Endodermal cell (in vitro differentiated cells): ENCODE measurements around the gene TANGO2. TPM values are rescaled to one million over a fixed set of nuclear protein-coding genes. Genes with fewer than 3 reads are reported as not detected.

Experiments
- DNase-seq: peaks from one replicate; pipeline ENCODE4 v3.0.0-alpha.2; 2017
- H3K27ac ChIP-seq: 2 replicates; pipeline ENCODE4 v1.5.1; 2013; ENCODE audit warnings: mild to moderate bottlenecking, low read depth, low read length, moderate library complexity
- H3K27me3 ChIP-seq: 2 replicates; pipeline ENCODE4 v1.6.1; 2013; ENCODE audit warnings: mild to moderate bottlenecking, low read length, moderate library complexity; ENCODE audit not compliant: insufficient read depth, control insufficient read depth, poor library complexity, severe bottlenecking
- H3K36me3 ChIP-seq: 2 replicates; pipeline ENCODE4 v1.7.0; 2013; ENCODE audit warnings: mild to moderate bottlenecking, low read length, moderate library complexity; ENCODE audit not compliant: control insufficient read depth, insufficient read depth
- H3K4me1 ChIP-seq: one replicate; pipeline ENCODE4 v1.7.0; 2013; ENCODE audit warnings: low read length; ENCODE audit not compliant: control insufficient read depth, insufficient read depth
- H3K4me3 ChIP-seq: 2 replicates; pipeline ENCODE4 v1.5.1; 2013; ENCODE audit warnings: mild to moderate bottlenecking, low read length, moderate library complexity
- H3K9ac ChIP-seq: 2 replicates; pipeline ENCODE4 v1.6.1; 2013; ENCODE audit warnings: mild to moderate bottlenecking, low read length, moderate library complexity; ENCODE audit not compliant: poor library complexity, severe bottlenecking; ENCODE audit errors: extremely low read depth
- H3K9me3 ChIP-seq: 2 replicates; pipeline ENCODE4 v1.6.1; 2013; ENCODE audit warnings: mild to moderate bottlenecking, low read length, moderate library complexity; ENCODE audit not compliant: control insufficient read depth
- H3K27ac Mint-ChIP-seq: 2 replicates; pipeline ENCODE4 v1.8.0; 2020; ENCODE audit warnings: mixed read lengths
- H3K27me3 Mint-ChIP-seq: 2 replicates; pipeline ENCODE4 v1.8.0; 2021; ENCODE audit warnings: mild to moderate bottlenecking, mixed read lengths; ENCODE audit not compliant: insufficient read depth
- H3K36me3 Mint-ChIP-seq: 2 replicates; pipeline ENCODE4 v1.8.0; 2020; ENCODE audit warnings: low read depth, mixed read lengths
- H3K4me1 Mint-ChIP-seq: 2 replicates; pipeline ENCODE4 v1.8.0; 2020; ENCODE audit warnings: mixed read lengths
- H3K4me3 Mint-ChIP-seq: 2 replicates; pipeline ENCODE4 v1.8.0; 2020; ENCODE audit warnings: mild to moderate bottlenecking, moderate library complexity, mixed read lengths
- H3K9me3 Mint-ChIP-seq: 2 replicates; pipeline ENCODE4 v1.8.0; 2020; ENCODE audit warnings: mild to moderate bottlenecking, mixed read lengths
- WGBS, 2 experiments: methylation state at CpG; one replicate each; pipeline versions ENCODE4 v1.1.5 to v1.1.7; 2013; ENCODE audit warnings: missing lambda C conversion rate in 2 of 2, mixed read lengths in 1 of 2; ENCODE audit not compliant: insufficient coverage in 1 of 2, insufficient read length in 1 of 2; 5-methylcytosine and 5-hydroxymethylcytosine counted together
- total RNA-seq, 2 donors: library from RNA; stranded (reverse); fragmentation: NEBNext Ultra II Directional in 1 of 2; extraction: Animal tissue kit (Norgen Biotek cat#: 25700) in 1 of 2; gene quantifications; 2 replicates in 1 of 2; 3 replicates in 1 of 2; pipeline ENCODE4 v1.2.1, GENCODE V29; 2021
- TF ChIP-seq, protein P1 (sequence below): fragments of 200-600 bp; sonication (generic); conservative IDR thresholded peaks from 2 replicates; pipeline ENCODE4 v1.5.0; 2021; ENCODE audit warnings: antibody characterized with exemption, mild to moderate bottlenecking

Gene TANGO2
- total RNA-seq, 2 donors from 2014 or later, result 19.9 to 21.8 TPM

- Histone ChIP-seq H3K9me3 (no peaks in the 10 kb centered on the region), H3K9ac (no peak overlapping the region), H3K36me3 (no peaks in the 10 kb centered on the region), H3K27me3 (no peaks in the 10 kb centered on the region), H3K27ac (no peak overlapping the region), H3K4me1 (peaks cover 5% of the 10 kb centered on the region), H3K4me3 (no peak overlapping the region)
- H3K27me3 Mint-ChIP-seq, result peaks cover under 1% of the 10 kb centered on the region
- no peak overlapping the region for H3K4me3 Mint-ChIP-seq
- WGBS, 2 experiments, result 83 to 94% methylated on average over 11 to 13 of the region's 13 CpGs
- no peak overlapping the region for H3K27ac Mint-ChIP-seq
- TF ChIP-seq, protein P1, sequence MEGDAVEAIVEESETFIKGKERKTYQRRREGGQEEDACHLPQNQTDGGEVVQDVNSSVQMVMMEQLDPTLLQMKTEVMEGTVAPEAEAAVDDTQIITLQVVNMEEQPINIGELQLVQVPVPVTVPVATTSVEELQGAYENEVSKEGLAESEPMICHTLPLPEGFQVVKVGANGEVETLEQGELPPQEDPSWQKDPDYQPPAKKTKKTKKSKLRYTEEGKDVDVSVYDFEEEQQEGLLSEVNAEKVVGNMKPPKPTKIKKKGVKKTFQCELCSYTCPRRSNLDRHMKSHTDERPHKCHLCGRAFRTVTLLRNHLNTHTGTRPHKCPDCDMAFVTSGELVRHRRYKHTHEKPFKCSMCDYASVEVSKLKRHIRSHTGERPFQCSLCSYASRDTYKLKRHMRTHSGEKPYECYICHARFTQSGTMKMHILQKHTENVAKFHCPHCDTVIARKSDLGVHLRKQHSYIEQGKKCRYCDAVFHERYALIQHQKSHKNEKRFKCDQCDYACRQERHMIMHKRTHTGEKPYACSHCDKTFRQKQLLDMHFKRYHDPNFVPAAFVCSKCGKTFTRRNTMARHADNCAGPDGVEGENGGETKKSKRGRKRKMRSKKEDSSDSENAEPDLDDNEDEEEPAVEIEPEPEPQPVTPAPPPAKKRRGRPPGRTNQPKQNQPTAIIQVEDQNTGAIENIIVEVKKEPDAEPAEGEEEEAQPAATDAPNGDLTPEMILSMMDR, result no peak
- H3K9me3 Mint-ChIP-seq, result no peaks in the 10 kb centered on the region
- no peak for DNase-seq
- peaks cover 13% of the 10 kb centered on the region for H3K36me3 Mint-ChIP-seq
- peaks cover 6% of the 10 kb centered on the region for H3K4me1 Mint-ChIP-seq
Observed at GRCh38 chr22:20025401-20026203, 4.7 kb downstream of the TANGO2 start.

GRCh38 chr22:20026204-20026908 lies 5.4 kb downstream of the TANGO2 start:
- no peak overlapping the region for H3K27ac Mint-ChIP-seq
- Histone ChIP-seq H3K27me3 (no peaks in the 10 kb centered on the region), H3K9me3 (no peaks in the 10 kb centered on the region), H3K27ac (no peak overlapping the region), H3K9ac (no peak overlapping the region), H3K4me1 (peaks cover 5% of the 10 kb centered on the region), H3K4me3 (no peak overlapping the region), H3K36me3 (no peaks in the 10 kb centered on the region)
- no peak for DNase-seq
- H3K4me3 Mint-ChIP-seq, result no peak overlapping the region
- H3K9me3 Mint-ChIP-seq, result no peaks in the 10 kb centered on the region
- peaks cover 6% of the 10 kb centered on the region for H3K4me1 Mint-ChIP-seq
- TF ChIP-seq, protein P1, result no peak
- peaks cover 13% of the 10 kb centered on the region for H3K36me3 Mint-ChIP-seq
- WGBS, 2 experiments, result 97% methylated on average over 12 to 13 of the region's 13 CpGs
- H3K27me3 Mint-ChIP-seq, result no peaks in the 10 kb centered on the region

GRCh38 chr22:20026996-20027601 lies 6.2 kb downstream of the TANGO2 start:
- Histone ChIP-seq H3K27ac (no peak overlapping the region), H3K9me3 (no peaks in the 10 kb centered on the region), H3K27me3 (no peaks in the 10 kb centered on the region), H3K4me1 (no peaks in the 10 kb centered on the region), H3K4me3 (no peak overlapping the region), H3K9ac (no peak overlapping the region), H3K36me3 (no peaks in the 10 kb centered on the region)
- H3K36me3 Mint-ChIP-seq, result peaks cover 13% of the 10 kb centered on the region
- H3K4me3 Mint-ChIP-seq, result no peak overlapping the region
- no peak overlapping the region for H3K27ac Mint-ChIP-seq
- H3K27me3 Mint-ChIP-seq, result no peaks in the 10 kb centered on the region
- H3K4me1 Mint-ChIP-seq, result peaks cover 1% of the 10 kb centered on the region
- no peaks in the 10 kb centered on the region for H3K9me3 Mint-ChIP-seq
- WGBS, 2 experiments, result 89 to 93% methylated on average over 9 to 12 of the region's 12 CpGs
- TF ChIP-seq, protein P1, result no peak
- DNase-seq, result no peak
